Uterus (tissue), 2 donors: ENCODE measurements around the gene NAB2.

Experiments
- POLR2A ChIP-seq, 2 donors: fragments of 450-650 bp; IDR thresholded peaks; one replicate each; pipeline ENCODE4 v1.6.1; 2016; ENCODE audit warnings: antibody characterized with exemption in 2 of 2, mild to moderate bottlenecking in 1 of 2, moderate library complexity in 1 of 2
- TF ChIP-seq, protein P1 (sequence below), 4 experiments: fragments of 200-600 bp in 2 of 4; fragments of 450-650 bp in 2 of 4; sonication (generic) in 2 of 4; IDR thresholded peaks; one replicate each; pipeline ENCODE4 v1.5.1; 2016 to 2019; ENCODE audit warnings: antibody characterized with exemption in 4 of 4, mild to moderate bottlenecking in 2 of 4, moderate library complexity in 1 of 4

DNA sequence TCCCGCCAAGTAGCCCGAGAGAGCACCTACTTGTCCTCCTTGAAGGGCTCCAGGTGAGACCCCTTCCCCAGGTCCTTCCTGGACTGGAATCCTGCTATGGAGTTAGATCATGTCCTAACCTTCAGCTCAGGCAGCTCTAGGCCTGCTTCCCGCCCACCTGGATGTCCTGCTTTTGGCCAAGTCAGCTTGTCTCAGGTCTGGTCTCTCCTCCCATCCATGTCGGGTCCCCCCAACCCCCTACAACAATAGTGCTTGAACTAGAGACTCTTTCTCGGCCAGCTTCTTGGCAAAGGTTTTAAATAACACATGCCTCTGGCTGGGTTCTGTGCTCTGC is 3.6 kb downstream of the NAB2 start:
- TF ChIP-seq, protein P1, sequence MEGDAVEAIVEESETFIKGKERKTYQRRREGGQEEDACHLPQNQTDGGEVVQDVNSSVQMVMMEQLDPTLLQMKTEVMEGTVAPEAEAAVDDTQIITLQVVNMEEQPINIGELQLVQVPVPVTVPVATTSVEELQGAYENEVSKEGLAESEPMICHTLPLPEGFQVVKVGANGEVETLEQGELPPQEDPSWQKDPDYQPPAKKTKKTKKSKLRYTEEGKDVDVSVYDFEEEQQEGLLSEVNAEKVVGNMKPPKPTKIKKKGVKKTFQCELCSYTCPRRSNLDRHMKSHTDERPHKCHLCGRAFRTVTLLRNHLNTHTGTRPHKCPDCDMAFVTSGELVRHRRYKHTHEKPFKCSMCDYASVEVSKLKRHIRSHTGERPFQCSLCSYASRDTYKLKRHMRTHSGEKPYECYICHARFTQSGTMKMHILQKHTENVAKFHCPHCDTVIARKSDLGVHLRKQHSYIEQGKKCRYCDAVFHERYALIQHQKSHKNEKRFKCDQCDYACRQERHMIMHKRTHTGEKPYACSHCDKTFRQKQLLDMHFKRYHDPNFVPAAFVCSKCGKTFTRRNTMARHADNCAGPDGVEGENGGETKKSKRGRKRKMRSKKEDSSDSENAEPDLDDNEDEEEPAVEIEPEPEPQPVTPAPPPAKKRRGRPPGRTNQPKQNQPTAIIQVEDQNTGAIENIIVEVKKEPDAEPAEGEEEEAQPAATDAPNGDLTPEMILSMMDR (IDR thresholded peaks at IDR 0.05) = no peak
- no peak for TF ChIP-seq POLR2A (IDR thresholded peaks at IDR 0.05)
